NCI-H524 (cell line): Measurements from ENCODE around the gene CRLF3.
"Not testable (repeated sequence)": the region's sequence is repeated elsewhere in the genome, so short reads cannot be mapped to it uniquely, and the experiment has no call there.

ENCODE experiments used
- DNase-seq, 2 experiments: peaks; one replicate each; lab custom pipeline; 2025; lab: John Stamatoyannopoulos, UW

CRLF3 gene

DNA sequence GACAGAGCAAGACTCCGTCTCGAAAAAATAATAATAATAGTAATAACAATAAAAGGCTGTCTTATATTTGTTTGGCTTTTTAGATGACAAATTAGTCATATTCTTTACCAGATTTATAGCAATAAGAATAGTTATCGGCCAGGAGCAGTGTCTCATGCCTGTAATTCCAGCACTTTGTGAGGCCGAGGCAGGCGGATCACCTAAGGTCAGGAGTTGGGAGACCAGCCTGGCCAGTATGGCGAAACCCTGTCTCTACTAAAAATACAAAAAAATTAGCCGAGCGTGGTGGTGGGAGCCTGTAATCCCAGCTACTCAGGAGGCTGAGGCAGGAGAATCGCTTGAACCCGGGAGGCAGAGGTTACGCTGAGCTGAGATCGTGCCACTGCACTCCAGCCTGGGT lies 10.3 kb downstream of the CRLF3 start:
- DNase-seq = not testable (repeated sequence)

DNA sequence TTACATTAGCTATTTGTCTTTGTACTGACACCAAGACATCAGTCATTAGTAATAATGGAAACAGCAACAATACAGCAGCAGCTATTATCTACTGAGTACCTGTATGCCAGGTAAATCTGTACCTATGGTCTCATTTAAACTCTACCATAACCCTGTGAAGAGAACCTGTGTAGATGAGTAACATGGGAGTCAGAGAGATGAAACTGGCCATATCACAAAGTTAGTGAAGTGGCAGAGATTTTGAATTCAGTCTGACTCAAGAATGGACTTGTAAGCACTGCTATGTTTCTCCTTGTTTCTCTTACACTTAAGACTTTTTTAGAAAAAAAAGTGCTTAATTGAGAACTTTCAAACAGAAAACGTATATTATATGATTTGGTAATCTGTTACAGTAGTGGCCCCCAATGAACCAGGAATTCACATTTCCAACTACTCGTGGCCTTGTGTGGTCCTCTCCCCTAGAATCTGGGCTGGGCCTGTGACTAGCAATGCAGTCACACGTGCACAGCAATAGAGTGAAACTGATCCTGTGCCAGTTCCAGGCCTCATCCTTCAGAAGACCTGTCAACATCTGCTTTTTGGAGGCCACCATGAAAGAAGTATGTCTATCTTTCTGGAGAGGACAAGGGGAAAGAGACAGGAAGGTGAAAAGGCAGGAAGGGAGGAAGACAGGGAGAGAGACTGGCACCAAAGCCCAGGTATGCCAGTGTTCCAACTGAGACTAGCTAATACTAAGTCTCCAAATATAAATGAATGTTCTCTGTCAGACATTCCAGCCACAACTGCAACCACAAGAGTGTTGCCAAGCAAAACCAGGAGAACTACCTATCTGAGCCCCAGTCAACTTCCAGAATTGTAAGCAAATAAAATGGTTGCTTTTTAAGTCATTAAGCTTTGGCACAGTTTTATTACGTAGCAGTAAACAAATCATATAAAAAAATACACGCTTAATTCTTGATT lies 12.0 kb downstream of the CRLF3 start:
- DNase-seq = no peak

- DNase-seq = no peak
Observed at GRCh38 chr17:30809867-30810266, 14.6 kb downstream of the CRLF3 start.

- DNase-seq = no peak
Observed at GRCh38 chr17:30808785-30809286, 15.7 kb downstream of the CRLF3 start.

DNA sequence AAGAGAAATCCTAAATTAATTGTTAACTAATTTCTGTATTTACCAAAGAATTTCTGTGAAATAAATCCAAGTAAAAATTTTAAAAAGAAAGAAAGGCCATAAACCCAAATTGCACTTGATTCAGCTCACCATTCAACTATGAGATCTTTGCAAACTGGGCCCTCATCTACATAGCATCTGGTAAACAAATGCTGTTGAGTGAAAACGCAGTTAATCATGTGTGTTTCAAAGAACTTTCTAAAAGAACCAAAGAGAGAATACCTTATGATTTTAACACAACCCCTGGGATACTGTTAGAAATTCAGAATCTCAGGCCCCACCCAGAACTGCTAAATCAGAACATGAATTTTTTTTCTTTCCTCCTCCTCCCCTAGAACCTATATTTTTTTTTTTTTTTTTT lies 16.6 kb downstream of the CRLF3 start:
- no peak for DNase-seq

GRCh38 chr17:30805944-30806456 lies 18.5 kb downstream of the CRLF3 start:
- DNase-seq = no peak

DNA sequence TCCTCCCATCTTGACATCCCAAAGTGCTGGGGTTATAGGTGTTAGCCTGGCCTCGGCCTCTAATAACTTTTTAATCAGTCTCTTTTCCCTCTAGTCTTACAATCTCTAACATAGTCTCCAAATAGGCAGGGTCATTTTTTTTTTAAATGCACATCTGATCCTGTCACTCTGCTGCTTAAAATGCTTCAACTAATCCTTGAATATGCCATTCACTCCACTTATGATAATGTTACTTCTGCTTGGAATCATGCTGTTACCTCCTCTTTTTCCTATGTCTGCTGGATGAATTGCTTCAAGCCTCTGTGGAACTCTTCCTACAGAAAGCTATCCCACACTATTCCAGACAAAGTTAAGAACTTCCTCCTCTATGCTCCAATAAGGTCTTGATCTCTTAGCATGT lies 22.8 kb downstream of the CRLF3 start:
- DNase-seq = no peak

DNA sequence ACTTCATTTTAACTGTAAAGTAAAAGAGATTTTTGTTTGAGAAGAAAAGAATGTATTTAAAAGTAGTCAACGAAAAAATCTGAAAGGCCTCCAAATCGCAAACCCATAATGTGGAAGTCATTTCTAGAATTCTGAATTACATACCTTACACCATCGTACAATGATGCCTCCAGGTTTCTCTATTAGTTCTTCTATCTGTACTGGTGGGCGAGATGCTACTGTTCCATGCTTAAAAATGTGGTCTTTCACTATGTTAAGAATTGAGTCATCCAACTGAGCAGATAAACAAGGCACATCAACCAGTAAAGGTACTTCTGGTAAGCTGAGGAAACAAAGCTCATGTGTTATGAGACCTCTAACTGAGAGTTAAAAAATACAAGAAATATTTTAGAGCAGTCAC lies 28.5 kb downstream of the CRLF3 start:
- no peak for DNase-seq

DNA sequence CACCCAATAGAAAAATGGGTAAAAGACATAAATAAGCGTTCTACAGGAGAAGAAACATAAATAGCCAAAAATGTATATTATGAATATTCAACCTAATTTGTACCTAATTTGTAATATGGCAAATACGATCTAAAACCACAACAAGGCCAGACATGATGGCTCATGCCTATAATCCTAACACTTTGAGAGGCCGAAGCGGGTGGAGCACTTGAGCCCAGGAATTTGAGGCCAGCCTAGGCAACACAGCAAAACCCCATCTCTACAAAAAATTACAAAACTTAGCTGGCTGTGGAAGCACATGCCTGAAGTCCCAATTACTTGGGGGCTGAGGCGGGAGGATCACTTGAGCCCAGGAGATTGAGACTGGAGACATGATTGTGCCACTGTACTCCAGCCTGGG lies 30.1 kb downstream of the CRLF3 start:
- DNase-seq = no peak

DNA sequence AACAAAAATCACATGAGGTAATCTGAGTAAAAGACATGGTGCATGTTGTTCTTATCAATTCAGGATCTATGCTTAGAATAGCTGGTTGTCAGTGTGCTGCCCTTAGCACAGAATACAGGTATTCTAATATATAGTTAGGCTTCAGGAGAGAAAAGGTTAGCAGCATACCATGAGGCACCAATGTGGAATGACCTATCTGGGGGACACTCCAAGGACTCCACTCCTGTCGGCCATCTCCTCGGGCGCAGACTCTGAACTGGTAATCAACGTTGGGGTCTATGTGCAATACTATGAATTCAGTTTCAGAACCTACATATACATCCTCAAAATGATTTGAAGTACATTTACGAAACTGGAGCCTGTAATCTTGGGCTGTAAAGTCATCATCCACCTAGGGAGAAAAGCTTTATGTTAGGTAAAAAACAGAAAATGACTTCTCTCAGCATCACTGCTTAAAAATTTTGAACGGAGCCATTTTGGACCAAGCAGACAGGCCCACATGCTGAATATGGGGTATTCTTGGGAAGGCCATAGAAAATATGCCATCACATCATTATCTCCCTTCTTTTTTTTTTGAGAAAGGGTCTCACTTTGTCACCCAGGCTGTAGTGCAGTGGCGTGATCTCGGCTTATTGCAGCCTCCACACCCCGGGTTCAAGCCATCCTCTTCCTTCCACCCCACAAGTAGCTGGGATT lies 31.1 kb downstream of the CRLF3 start:
- DNase-seq = no peak

DNA sequence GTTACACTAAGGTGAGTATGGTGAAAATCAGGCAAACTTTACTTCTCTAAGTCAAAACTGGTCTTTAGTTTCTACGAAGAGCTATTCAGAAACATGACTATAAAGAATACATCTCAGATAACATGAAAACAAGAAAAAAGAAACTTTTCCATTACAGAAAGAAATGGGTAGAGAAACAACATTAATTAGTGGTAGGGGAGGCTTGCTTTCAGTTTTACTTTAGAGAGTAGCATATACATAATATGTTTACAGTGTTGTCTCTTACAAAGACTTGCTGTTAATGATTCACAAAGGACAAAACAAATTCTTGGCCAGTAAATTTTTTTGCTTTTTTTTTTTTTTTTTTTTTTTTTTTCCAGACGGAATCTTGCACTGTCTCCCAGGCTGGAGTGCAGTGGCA lies 34.2 kb downstream of the CRLF3 start:
- no peak for DNase-seq

GRCh38 chr17:30788918-30789317 lies 35.6 kb downstream of the CRLF3 start:
- DNase-seq = no peak

DNA sequence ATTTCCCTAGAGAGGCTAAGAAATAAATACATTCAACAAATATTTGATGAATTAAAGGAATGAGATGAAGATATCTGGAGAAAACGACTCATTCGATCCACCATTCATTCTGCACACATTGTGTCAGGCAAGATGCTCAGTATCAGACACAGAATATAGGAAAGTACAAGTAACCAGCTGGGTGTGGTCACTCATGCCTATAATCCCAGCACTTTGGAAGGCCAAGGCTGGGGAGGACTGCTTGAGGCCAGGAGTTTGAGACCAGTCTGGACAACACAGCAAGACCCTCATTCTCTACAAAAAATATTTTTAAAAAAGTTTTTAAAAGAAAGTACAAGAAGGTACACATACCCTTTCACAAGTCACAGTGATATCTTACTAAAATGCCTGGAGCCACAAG lies 42.3 kb downstream of the CRLF3 start:
- no peak for DNase-seq

GRCh38 chr17:30780343-30780742 lies 44.1 kb downstream of the CRLF3 start:
- DNase-seq = no peak

GRCh38 chr17:30768771-30769170 lies 55.7 kb downstream of the CRLF3 start:
- DNase-seq = not testable (repeated sequence)

GRCh38 chr17:30767641-30768404 lies 56.7 kb downstream of the CRLF3 start:
- DNase-seq = not testable (repeated sequence)

GRCh38 chr17:30761060-30761459 lies 63.4 kb downstream of the CRLF3 start:
- DNase-seq = no peak

- DNase-seq = not testable (repeated sequence)
Observed at GRCh38 chr17:30753291-30753690, 71.2 kb downstream of the CRLF3 start.

DNA sequence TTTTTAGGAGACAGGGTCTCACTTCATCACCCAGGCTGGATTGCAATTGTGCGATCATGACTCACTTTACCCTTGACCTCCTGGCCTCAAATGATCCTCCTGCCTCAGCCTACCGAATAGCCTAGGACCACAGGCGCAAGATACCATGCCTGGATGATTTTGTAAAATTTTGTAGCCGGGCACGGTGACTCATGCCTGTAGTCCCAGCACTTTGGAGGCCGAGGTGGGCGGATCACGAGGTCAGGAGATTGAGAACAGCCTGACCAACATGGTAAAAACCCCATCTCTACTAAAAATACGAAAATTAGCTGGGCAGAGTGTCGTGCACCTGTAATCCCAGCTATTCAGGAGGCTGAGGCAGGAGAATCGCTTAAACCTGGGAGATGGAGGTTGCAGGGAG lies 73.5 kb downstream of the CRLF3 start:
- not testable (repeated sequence) for DNase-seq

GRCh38 chr17:30747621-30748020 lies 76.9 kb downstream of the CRLF3 start:
- DNase-seq = not testable (repeated sequence)

GRCh38 chr17:30742669-30743068 lies 81.8 kb downstream of the CRLF3 start:
- not testable (repeated sequence) for DNase-seq

DNA sequence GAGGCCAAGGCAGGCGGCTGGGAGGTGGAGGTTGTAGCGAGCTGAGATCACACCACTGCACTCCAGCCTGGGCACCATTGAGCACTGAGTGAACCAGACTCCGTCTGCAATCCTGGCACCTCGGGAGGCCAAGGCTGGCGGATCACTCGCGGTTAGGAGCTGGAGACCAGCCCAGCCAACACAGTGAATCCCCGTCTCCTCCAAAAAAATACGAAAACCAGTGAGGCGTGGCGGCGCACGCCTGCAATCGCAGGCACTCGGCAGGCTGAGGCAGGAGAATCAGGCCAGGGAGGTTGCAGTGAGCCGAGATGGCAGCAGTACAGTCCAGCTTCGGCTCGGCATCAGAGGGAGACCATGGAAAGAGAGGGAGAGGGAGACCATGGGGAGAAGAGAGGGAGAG lies 88.1 kb downstream of the CRLF3 start:
- DNase-seq = not testable (repeated sequence)
